Stomach (tissue), 9 donors: ENCODE data around the gene SUN3. TPM values are rescaled to one million over a fixed set of nuclear protein-coding genes. Genes with fewer than 3 reads are reported as not detected.

ENCODE experiments used
- DNase-seq, 2 donors: peaks; one replicate each; pipeline versions ENCODE4 v3.0.0 to v3.0.0-alpha.2; 2013 to 2019
- H3K27ac ChIP-seq, 5 donors: fragments of 200-600 bp in 4 of 5; sonication (generic) in 4 of 5; one replicate each; pipeline ENCODE4 v1.5.1; 2013 to 2019; ENCODE audit warnings: mild to moderate bottlenecking in 1 of 5, moderate library complexity in 1 of 5
- H3K27me3 ChIP-seq, 3 donors: fragments of 200-600 bp; sonication (generic); one replicate each; pipeline ENCODE4 v1.5.1; 2017 to 2019; ENCODE audit warnings: mixed run types in 1 of 3
- H3K36me3 ChIP-seq, 4 donors: fragments of 200-600 bp; sonication (generic); 1 replicate in 3 of 4; 2 replicates in 1 of 4; pipeline ENCODE4 v1.5.1; 2016 to 2019
- H3K4me1 ChIP-seq, 4 donors: fragments of 200-600 bp; sonication (generic); one replicate each; pipeline ENCODE4 v1.5.1; 2016 to 2019
- H3K4me3 ChIP-seq, 4 donors: fragments of 200-600 bp; sonication (generic) in 3 of 4; one replicate each; pipeline ENCODE4 v1.5.1; 2016 to 2019; ENCODE audit warnings: mild to moderate bottlenecking in 1 of 4
- H3K9me3 ChIP-seq, 4 donors: fragments of 200-600 bp; sonication (generic); one replicate each; pipeline ENCODE4 v1.5.1; 2016 to 2019
- EP300 ChIP-seq: sonication (generic); formaldehyde crosslinking; IDR thresholded peaks from one replicate; pipeline ENCODE4 v1.6.1; 2017; ENCODE audit warnings: antibody characterized with exemption
- POLR2A ChIP-seq, 4 donors: fragments of 450-650 bp; IDR thresholded peaks; one replicate each; pipeline ENCODE4 v1.6.1; 2016; ENCODE audit warnings: antibody characterized with exemption in 4 of 4, control low read depth in 2 of 4, mild to moderate bottlenecking in 1 of 4, moderate library complexity in 1 of 4
- POLR2AphosphoS5 ChIP-seq, 3 donors: sonication (generic); formaldehyde crosslinking; IDR thresholded peaks; one replicate each; pipeline ENCODE4 v1.6.1; 2016; ENCODE audit warnings: antibody characterized with exemption in 3 of 3
- WGBS, 5 donors: extraction: QIAGEN DNeasy Blood & Tissue Kit in 3 of 5; methylation state at CpG; one replicate each; pipeline versions ENCODE4 v1.1.5 to v1.1.7; 2013 to 2018; 5-methylcytosine and 5-hydroxymethylcytosine counted together
- intact Hi-C: fragments of 100-400 bp; cut with DNase I; formaldehyde crosslinking; loops from one replicate; pipeline ENCODE4 v1.15.1; 2023; ENCODE audit warnings: low total_unique reads
- polyA plus RNA-seq, 3 donors: library from polyadenylated mRNA; stranded (reverse); fragments of 200-250 nt; gene quantifications; one replicate each; pipeline ENCODE4 v1.2.3, GENCODE V29; 2013
- total RNA-seq, 5 donors: library from RNA; depleted of rRNA; stranded (reverse); fragments of >200 nt; gene quantifications; one replicate each; pipeline versions ENCODE4 v1.1.0 to v1.2.3, GENCODE V29; 2014 to 2016
- TF ChIP-seq, protein P1 (sequence below), 7 experiments: fragments of 450-650 bp in 4 of 7; fragments of 200-600 bp in 3 of 7; sonication (generic) in 3 of 7; IDR thresholded peaks; one replicate each; pipeline ENCODE4 v1.5.1; 2016 to 2019; ENCODE audit warnings: antibody characterized with exemption in 7 of 7, control low read depth in 2 of 7, mild to moderate bottlenecking in 1 of 7
- donor health status: healthy with polysubstance abuse.
- donor health status: Bipolar disorder and iron deficiency.
- donor health status: healthy.

The SUN3 gene
- total and polyA plus RNA-seq, 8 donors: not detected

DNA sequence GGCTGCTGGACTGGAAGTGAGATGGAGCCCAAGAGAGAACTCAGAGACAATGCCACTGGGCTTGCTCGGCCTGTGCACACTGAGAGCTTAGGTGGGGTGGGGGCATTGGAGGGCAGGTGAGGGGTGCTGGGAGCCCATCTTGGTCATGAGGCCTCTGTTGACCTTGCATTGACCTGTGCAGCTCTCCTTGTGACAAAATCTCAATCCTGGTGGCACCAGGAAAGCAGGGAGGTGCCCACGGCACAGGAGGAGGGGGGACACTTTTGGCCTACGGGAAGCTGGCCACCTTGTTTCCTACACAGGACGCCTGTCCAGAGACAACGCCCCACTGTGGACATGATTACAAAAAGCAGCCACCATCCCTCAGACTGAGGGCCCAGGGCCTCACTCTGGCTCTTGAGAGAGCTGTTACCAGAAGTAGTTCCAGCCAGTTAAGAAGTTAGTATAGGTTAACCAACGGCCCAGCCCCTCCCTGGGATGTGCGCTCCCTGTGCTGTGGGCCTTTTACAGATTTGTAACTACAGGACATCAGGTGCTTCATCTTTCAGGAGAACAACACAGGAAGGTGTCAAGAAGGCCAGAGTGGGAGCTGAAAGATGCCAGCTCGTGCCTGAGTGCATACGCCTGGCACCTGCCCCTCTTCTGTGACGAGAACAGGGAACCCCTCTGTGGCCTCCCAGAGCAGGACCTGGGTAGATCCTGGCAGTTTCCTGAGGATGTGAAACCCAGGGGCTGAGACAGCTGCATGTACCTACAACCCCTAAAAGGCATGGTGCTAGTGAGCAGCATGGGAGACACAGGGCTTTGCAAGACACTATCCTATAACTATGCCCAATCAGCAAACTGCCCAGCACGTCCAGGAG, 91.0 kb downstream of the SUN3 start:
- 69 to 92% (median 86%) methylated on average over 6 to 11 of the region's 11 CpGs for whole genome bisulfite sequencing, 5 donors
- Histone ChIP-seq H3K27ac (no peak overlapping the region), H3K36me3 (no peaks in the 10 kb centered on the region), H3K4me3 (no peak overlapping the region), H3K4me1 (peaks cover 0 to 15% (median 2%) of the 10 kb centered on the region in 4 donors), H3K9me3 (no peaks in the 10 kb centered on the region), H3K27me3 (no peaks in the 10 kb centered on the region)
- TF ChIP-seq POLR2AphosphoS5 (IDR thresholded peaks at IDR 0.05): no peak
- TF ChIP-seq EP300: no peak
- TF ChIP-seq, protein P1, sequence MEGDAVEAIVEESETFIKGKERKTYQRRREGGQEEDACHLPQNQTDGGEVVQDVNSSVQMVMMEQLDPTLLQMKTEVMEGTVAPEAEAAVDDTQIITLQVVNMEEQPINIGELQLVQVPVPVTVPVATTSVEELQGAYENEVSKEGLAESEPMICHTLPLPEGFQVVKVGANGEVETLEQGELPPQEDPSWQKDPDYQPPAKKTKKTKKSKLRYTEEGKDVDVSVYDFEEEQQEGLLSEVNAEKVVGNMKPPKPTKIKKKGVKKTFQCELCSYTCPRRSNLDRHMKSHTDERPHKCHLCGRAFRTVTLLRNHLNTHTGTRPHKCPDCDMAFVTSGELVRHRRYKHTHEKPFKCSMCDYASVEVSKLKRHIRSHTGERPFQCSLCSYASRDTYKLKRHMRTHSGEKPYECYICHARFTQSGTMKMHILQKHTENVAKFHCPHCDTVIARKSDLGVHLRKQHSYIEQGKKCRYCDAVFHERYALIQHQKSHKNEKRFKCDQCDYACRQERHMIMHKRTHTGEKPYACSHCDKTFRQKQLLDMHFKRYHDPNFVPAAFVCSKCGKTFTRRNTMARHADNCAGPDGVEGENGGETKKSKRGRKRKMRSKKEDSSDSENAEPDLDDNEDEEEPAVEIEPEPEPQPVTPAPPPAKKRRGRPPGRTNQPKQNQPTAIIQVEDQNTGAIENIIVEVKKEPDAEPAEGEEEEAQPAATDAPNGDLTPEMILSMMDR (IDR thresholded peaks at IDR 0.05): no peak
- no peak for TF ChIP-seq POLR2A (IDR thresholded peaks at IDR 0.05)
- intact Hi-C loops: no loop called here
- DNase-seq: no peak

Other genes starting within 250 kb of the SUN3 start
- gene PKD1L1, start 80.6 kb downstream of the SUN3 start, total RNA-seq: 1 to 10 TPM in 2 of 5 donors, under 1 TPM in 2, not detected in 1; under 0.01 to 1.2 (median 0.62) TPM
- gene PKD1L1, start 80.6 kb downstream of the SUN3 start, polyA plus RNA-seq: under 1 TPM in 2 of 3 donors, not detected in 1; 0.03 to 0.06 TPM
- gene HUS1, start 49.5 kb downstream of the SUN3 start, total RNA-seq: 10 to 100 TPM in 4 of 5 donors, 1 to 10 TPM in 1; 9.9 to 69.2 (median 21.1) TPM
- gene HUS1, start 49.5 kb downstream of the SUN3 start, polyA plus RNA-seq: 1 to 10 TPM; 5.9 to 8.2 (median 7.9) TPM
- not detected for gene C7orf57, start 6.4 kb upstream of the SUN3 start, total RNA-seq
- under 1 TPM in 1 of 3 donors, not detected in 2; 0.08 TPM for gene C7orf57, start 6.4 kb upstream of the SUN3 start, polyA plus RNA-seq
- 10 to 100 TPM in 1 of 5 donors, 1 to 10 TPM in 3, under 1 TPM in 1; 0.87 to 24.5 (median 3.6) TPM for gene UPP1, start 60.2 kb upstream of the SUN3 start, total RNA-seq
- 10 to 100 TPM; 19.2 to 45.7 (median 21.9) TPM for gene UPP1, start 60.2 kb upstream of the SUN3 start, polyA plus RNA-seq
- gene ABCA13, start 142.4 kb upstream of the SUN3 start, total RNA-seq: under 1 TPM in 2 of 5 donors, not detected in 3; under 0.01 to 0.92 TPM
- under 1 TPM in 1 of 3 donors, not detected in 2; 0.50 TPM for gene ABCA13, start 142.4 kb upstream of the SUN3 start, polyA plus RNA-seq